B cell (primary cell): ENCODE measurements around the gene FHIT. TPM values are rescaled to one million over a fixed set of nuclear protein-coding genes. Genes with fewer than 3 reads are reported as not detected.

Experiments used
- ATAC-seq: fragments of 200-7000 bp; cut with Tn5 transposase; one replicate; pipeline ENCODE4 v1.10.0; 2021; ENCODE audit warnings: low read depth, mild to moderate bottlenecking, moderate number of reproducible peaks, moderate library complexity
- CTCF ChIA-PET: fragments of 350-600 bp; sonication (Branson Sonifier 250); formaldehyde crosslinking; loops from one replicate; lab custom pipeline; 2021; ENCODE audit warnings: antibody characterized with exemption, inconsistent platforms; lab: Charles Lee
- POLR2A ChIA-PET: fragments of 350-600 bp; sonication (Branson Sonifier 250); formaldehyde crosslinking; loops from one replicate; lab custom pipeline; 2021; ENCODE audit warnings: antibody characterized with exemption; lab: Charles Lee
- DNase-seq: peaks from one replicate; pipeline ENCODE4 v3.0.0; 2013
- H2AFZ ChIP-seq: 2 replicates; pipeline ENCODE4 v1.6.1; 2012; ENCODE audit warnings: mild to moderate bottlenecking, low read depth, low read length; ENCODE audit not compliant: insufficient read depth, poor library complexity, severe bottlenecking
- H3K27ac ChIP-seq, 2 donors: 1 replicate in 1 of 2; 2 replicates in 1 of 2; pipeline ENCODE4 v1.5.1; 2012 to 2013; ENCODE audit warnings: low read length in 2 of 2, mild to moderate bottlenecking in 2 of 2, moderate library complexity in 1 of 2
- H3K27me3 ChIP-seq, 4 experiments: fragments of 200-600 bp in 1 of 4; sonication (generic) in 1 of 4; replicated peaks in 1 of 4; 1 replicate in 2 of 4; 2 replicates in 2 of 4; pipeline versions ENCODE4 v1.6.1 to v1.7.0; 2013 to 2016; ENCODE audit warnings: low read length in 3 of 4, mild to moderate bottlenecking in 2 of 4, mixed read lengths in 1 of 4, moderate library complexity in 1 of 4; ENCODE audit not compliant: insufficient read depth in 4 of 4, control insufficient read depth in 3 of 4; ENCODE audit errors: control extremely low read depth in 1 of 4
- H3K36me3 ChIP-seq, 2 experiments: replicated peaks in 1 of 2; 1 replicate in 1 of 2; 2 replicates in 1 of 2; pipeline versions ENCODE4 v1.6.1 to v1.7.1; 2013; ENCODE audit warnings: low read length in 1 of 2; ENCODE audit not compliant: insufficient read depth in 2 of 2, control insufficient read depth in 1 of 2; ENCODE audit errors: control extremely low read depth in 1 of 2, extremely low read depth in 1 of 2
- H3K4me1 ChIP-seq, 2 donors: fragments of 200-600 bp in 1 of 2; sonication (generic) in 1 of 2; 1 replicate in 1 of 2; 2 replicates in 1 of 2; pipeline versions ENCODE4 v1.5.1 to v1.6.1; 2013 to 2017; ENCODE audit warnings: low read length in 2 of 2; ENCODE audit not compliant: control insufficient read depth in 2 of 2, insufficient read depth in 2 of 2
- H3K4me2 ChIP-seq: replicated peaks from 2 replicates; pipeline ENCODE3; 2012; ENCODE audit warnings: mild to moderate bottlenecking, low read depth, low read length; ENCODE audit not compliant: poor library complexity, severe bottlenecking
- H3K4me3 ChIP-seq, 5 experiments: fragments of 200-600 bp in 1 of 5; sonication (generic) in 1 of 5; 1 replicate in 3 of 5; 2 replicates in 2 of 5; pipeline versions ENCODE4 v1.5.1 to v1.7.0; 2011 to 2016; ENCODE audit warnings: low read length in 4 of 5, mild to moderate bottlenecking in 4 of 5, low read depth in 2 of 5, control low read depth in 1 of 5, moderate library complexity in 1 of 5; ENCODE audit not compliant: insufficient read depth in 1 of 5; ENCODE audit errors: control extremely low read depth in 1 of 5, extremely low read depth in 1 of 5
- H3K79me2 ChIP-seq: fragments of 200-600 bp; sonication (generic); one replicate; pipeline ENCODE4 v1.6.0; 2016; ENCODE audit warnings: low read length; ENCODE audit not compliant: control insufficient read depth, insufficient read depth
- H3K9ac ChIP-seq: fragments of 200-600 bp; sonication (generic); 2 replicates; pipeline ENCODE4 v1.6.1; 2017; ENCODE audit warnings: mild to moderate bottlenecking, low read length, moderate library complexity
- H3K9me3 ChIP-seq, 3 donors: one replicate each; pipeline versions ENCODE4 v1.6.1 to v1.7.1; 2013; ENCODE audit warnings: low read length in 2 of 3; ENCODE audit not compliant: control insufficient read depth in 2 of 3, insufficient read depth in 1 of 3; ENCODE audit errors: control extremely low read depth in 1 of 3
- H4K20me1 ChIP-seq: 2 replicates; pipeline ENCODE4 v1.6.0; 2012; ENCODE audit warnings: mild to moderate bottlenecking, low read length; ENCODE audit not compliant: insufficient read depth, control insufficient read depth, poor library complexity, severe bottlenecking
- H3K27ac Mint-ChIP-seq: one replicate; pipeline ENCODE4 v1.8.0; 2021; ENCODE audit warnings: mixed read lengths
- H3K27me3 Mint-ChIP-seq: one replicate; pipeline ENCODE4 v1.8.0; 2021; ENCODE audit warnings: mixed read lengths
- H3K4me1 Mint-ChIP-seq: one replicate; pipeline ENCODE4 v1.8.0; 2021; ENCODE audit warnings: mixed read lengths
- H3K4me3 Mint-ChIP-seq: one replicate; pipeline ENCODE4 v1.8.0; 2021; ENCODE audit warnings: mixed read lengths
- H3K9me3 Mint-ChIP-seq: one replicate; pipeline ENCODE4 v1.8.0; 2022; ENCODE audit warnings: mixed read lengths; ENCODE audit not compliant: insufficient read depth
- CTCF ChIP-seq: fragments of 200-600 bp; IDR thresholded peaks from one replicate; pipeline ENCODE4 v1.8.0; 2022; ENCODE audit warnings: antibody characterized with exemption, mild to moderate bottlenecking
- EZH2 ChIP-seq: IDR thresholded peaks from 2 replicates; pipeline ENCODE4 v1.6.1; 2012; ENCODE audit warnings: borderline replicate concordance, low read depth, mild to moderate bottlenecking, moderate library complexity, low read length; ENCODE audit not compliant: insufficient read depth, poor library complexity, severe bottlenecking
- whole genome bisulfite sequencing: methylation state at CpG from one replicate; pipeline ENCODE4 v1.1.5; 2013; ENCODE audit warnings: missing lambda C conversion rate; ENCODE audit not compliant: insufficient coverage; 5-methylcytosine and 5-hydroxymethylcytosine counted together
- intact Hi-C: fragments of 100-400 bp; cut with micrococcal nuclease; formaldehyde crosslinking; loops from one replicate; pipeline ENCODE4 v1.10.0; 2022
- polyA plus RNA-seq: library from polyadenylated mRNA; depleted of rRNA; stranded (reverse); fragments of >200 nt; gene quantifications from 2 replicates; pipeline ENCODE4 v1.2.3, GENCODE V29; 2012
- total RNA-seq, 2 donors: library from RNA; stranded (reverse); fragments of 120-200 nt in 1 of 2; gene quantifications; 1 replicate in 1 of 2; 2 replicates in 1 of 2; pipeline versions ENCODE4 v1.2.3 to v1.2.4, GENCODE V29; 2013 to 2022

The FHIT gene
- total and polyA plus RNA-seq, 2 donors (not counting 1 experiment from before 2014, with no cell fraction given) = 1.7 to 7.8 TPM

GRCh38 chr3:60992395-60992794 is 258.9 kb downstream of the FHIT start:
- DNase-seq = no peak
- H3K4me1 Mint-ChIP-seq = no peaks in the 10 kb centered on the region
- H3K4me3 Mint-ChIP-seq = no peak overlapping the region

DNA sequence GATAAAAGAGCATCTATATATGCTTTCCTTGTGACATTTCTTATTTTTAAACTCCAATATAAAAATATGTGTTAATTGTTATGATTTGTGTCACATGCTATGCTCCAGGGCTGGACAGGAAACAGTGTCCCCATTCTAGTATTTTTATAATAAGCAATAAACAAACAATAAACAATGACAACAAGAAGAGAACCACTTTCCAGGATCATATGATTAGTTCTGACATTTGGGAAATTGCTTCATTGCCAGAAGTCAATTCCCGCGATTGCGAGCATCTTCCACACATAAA is 260.9 kb downstream of the FHIT start:
- no peaks in the 10 kb centered on the region for H3K36me3 ChIP-seq
- POLR2A ChIA-PET = no interaction called here
- DNase-seq (no peak), ATAC-seq (no peak)
- no peak overlapping the region for H3K27ac ChIP-seq
- intact Hi-C loops = no loop called here
- H4K20me1 ChIP-seq = no peaks in the 10 kb centered on the region
- no peaks in the 10 kb centered on the region for H3K9me3 ChIP-seq
- Mint-ChIP-seq H3K4me3 (no peak overlapping the region), H3K4me1 (no peaks in the 10 kb centered on the region), H3K9me3 (no peaks in the 10 kb centered on the region), H3K27me3 (no peaks in the 10 kb centered on the region), H3K27ac (no peak overlapping the region)
- no peak overlapping the region for H3K4me2 ChIP-seq
- H3K4me1 ChIP-seq = no peaks in the 10 kb centered on the region
- H3K4me3 ChIP-seq = no peak overlapping the region
- TF ChIP-seq CTCF (no peak), EZH2 (no peak)
- CTCF ChIA-PET = no interaction called here
- no peaks in the 10 kb centered on the region for H3K79me2 ChIP-seq
- no CpG with 5 or more reads among the region's 3 CpGs for WGBS
- H3K9ac ChIP-seq = no peak overlapping the region
- no peak overlapping the region for H2AFZ ChIP-seq
- H3K27me3 ChIP-seq = no peaks in the 10 kb centered on the region

More at GRCh38 chr3:60992395-60992794, 258.9 kb downstream of the FHIT start:
- intact Hi-C loops = no loop called here
- Mint-ChIP-seq H3K27ac (no peak overlapping the region), H3K27me3 (no peaks in the 10 kb centered on the region), H3K9me3 (no peaks in the 10 kb centered on the region)
- no peak overlapping the region for H3K27ac ChIP-seq
- H3K4me1 ChIP-seq = no peaks in the 10 kb centered on the region
- POLR2A ChIA-PET = no interaction called here
- H3K36me3 ChIP-seq = no peaks in the 10 kb centered on the region
- H4K20me1 ChIP-seq = no peaks in the 10 kb centered on the region
- no peaks in the 10 kb centered on the region for H3K27me3 ChIP-seq
- H3K79me2 ChIP-seq = no peaks in the 10 kb centered on the region
- WGBS = no CpG with 5 or more reads among the region's 5 CpGs
- CTCF ChIA-PET = no interaction called here
- TF ChIP-seq CTCF (no peak), EZH2 (no peak)
- no peaks in the 10 kb centered on the region for H3K9me3 ChIP-seq
- H3K9ac ChIP-seq = no peak overlapping the region
- no peak overlapping the region for H3K4me3 ChIP-seq
- H2AFZ ChIP-seq = no peak overlapping the region
- H3K4me2 ChIP-seq = no peak overlapping the region
- ATAC-seq = no peak
